Measurements from ENCODE around the gene AXDND1.

AXDND1 gene

DNA sequence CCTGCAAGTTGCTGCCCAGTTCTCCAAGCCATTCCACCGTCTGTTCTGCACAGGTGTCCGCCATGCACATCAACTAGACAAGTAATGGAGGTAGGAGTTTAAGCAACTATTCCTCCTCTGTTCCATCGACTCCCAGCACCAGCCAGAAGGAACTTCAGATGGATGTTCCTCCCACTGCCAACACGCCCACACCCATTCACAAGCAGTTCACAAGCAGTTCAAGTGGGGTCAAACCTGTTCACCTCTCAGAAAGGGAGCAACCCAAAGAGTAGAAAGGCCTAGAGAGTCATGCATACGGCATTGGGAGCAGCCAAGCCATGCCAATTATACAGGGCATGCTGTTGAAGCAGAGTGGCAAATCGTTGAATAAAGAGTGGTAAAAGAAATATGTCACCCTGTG, 221.6 kb downstream of the AXDND1 start:
- no peak for DNase-seq

DNA sequence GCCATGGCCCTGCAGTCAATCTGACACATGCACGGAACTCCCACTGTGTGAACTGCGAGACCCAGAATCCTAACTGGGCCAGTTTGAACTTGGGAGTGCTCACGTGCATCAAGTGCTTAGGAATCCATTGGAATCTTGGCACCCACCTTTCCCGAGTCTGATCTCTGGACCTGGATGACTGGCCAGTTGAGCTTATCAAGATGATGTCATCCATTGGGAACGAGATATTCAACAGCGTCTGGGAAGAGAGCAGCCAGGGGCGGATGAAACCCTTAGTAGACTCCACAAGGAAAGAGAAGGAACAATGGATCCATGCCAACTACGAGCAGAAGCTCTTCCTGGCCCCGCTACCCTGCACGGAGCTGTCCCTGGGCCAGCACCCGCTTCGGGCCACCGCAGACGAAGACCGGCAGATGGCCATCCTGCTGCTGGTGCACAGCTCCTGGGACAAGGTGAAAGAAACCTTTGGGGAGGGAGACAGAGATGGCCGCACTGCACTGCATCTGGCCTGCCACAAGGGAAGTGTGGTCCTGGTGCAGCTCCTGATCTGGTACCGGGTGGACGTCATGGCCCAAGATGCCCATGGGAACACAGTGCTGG, 222.8 kb downstream of the AXDND1 start:
- no peak for DNase-seq

DNA sequence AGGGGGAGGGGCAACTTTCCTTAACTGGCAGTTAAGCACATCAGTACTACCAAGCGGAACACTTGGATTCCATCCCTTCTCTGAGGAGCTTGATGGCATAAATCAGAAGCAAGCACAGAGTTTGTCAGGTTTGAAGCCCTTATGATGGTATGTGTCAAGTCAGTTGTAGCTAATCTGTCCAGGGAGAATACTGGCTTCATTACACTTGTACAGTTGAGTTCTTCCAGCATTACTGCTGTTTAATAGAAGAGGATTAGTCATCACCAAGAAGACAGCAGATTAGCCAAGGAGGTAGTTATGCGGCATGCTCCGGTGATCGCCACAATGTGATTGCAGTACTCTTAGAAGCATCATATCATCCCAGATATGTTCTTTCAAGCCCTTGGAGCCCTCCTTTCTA, 223.7 kb downstream of the AXDND1 start:
- no peak for DNase-seq

DNA sequence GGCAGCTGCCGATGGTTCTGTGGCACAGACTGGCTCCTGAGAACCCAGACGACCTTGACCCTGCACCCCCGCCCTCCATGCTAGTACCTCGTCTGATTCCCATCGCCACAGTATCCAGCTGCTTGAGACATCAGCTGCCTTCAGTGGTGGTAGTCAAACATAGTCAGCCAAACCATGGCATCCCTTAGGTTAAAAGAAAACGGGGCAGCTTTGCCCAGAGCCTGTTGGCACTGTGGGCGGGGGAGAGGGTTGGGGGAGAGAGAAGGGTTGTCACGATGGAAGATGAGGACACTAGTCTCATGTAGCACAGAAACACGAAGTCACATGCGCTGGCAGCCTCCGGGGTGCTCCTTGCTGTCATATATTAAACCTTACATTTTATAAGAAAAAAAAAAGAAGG, 224.9 kb downstream of the AXDND1 start:
- no peak for DNase-seq

DNA sequence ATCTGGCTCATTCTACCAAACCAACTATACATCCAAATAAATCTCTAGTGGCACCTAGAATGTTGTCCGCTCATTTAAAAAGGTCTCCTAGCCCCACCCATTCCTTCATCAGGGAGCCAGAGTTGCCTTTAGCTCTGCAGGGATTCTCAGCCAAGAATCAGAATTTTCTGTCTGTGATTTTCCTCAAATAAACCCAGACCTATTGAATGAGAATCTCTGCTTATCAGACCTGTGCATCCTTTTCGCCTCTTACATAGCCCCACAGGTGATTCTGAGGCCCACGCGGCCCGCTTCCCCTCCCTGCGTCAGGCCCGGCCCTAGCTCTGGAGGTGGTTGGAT, 225.5 kb downstream of the AXDND1 start:
- no peak for DNase-seq

DNA sequence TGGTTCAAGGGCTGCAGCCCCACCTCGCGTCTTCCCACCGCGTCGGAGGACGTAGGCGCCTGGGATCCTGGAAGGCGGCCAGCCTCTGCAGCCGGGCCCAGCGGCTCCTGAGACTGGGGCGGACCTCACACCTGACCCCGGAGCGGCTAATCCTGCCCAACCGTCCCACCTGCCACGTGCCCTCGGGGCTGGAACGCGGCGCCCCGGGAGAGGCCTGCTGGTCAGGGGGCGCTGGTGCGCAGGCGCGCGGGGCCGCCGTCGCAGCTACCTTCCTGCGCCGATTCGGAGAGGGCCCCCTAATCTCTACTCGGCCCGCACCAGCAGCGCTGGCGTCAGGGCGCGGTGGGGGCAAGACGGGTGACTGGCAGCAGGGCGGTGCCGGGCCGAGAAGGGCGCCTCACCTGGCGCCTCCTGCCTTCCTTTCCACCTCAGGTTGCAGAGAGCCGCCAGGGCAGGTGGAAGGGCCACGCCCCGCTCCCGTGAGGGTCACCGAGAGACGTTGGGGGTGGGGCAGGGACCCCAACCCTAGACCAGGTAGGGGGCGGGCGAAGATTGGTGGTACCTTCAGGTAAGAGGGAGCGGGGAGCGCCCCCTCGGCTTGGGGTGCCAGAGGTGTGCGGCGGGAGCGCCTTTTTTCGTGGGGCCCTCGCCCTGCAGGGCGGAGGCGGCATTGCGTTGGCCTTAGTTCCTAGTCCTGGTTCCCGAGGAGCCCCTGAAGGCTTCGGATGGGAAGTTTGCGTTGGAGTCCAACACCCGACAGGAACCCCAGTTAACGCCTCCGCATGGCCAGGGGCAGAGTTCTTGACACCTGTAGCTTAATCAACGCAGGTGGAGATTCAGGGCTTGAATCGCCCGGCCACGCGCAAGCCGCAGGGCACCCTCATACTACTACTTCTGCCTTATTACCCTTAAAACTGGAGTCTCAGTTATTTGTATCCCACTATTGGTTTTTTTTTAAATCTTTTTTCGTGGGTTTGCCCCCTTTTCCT, 226.1 kb downstream of the AXDND1 start, which contains the start of gene TDRD5:
TDRD5 (plus strand) TSS at position 241 of the 989 bp plus-strand sequence. CDS start 784 bp downstream, outside the sequence.
- DNase-seq: no peak

DNA sequence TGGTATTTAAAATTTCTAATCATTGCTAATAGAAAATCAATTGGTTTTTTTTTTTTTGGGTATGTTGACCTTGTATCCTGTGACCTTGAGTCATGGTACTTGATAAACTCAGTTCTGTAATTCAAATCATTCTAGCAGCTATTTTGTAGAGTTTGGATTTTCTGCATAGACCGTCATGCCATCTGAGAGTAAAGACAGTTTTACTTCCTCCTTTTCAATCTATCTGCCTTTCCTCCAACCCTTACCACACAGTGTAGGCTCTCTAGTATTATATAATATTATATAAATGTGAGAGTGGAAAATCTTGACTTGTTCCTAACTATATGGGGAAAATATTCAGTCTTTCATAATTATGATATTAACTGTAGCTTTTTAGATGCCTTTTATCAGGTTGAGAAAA, 232.9 kb downstream of the AXDND1 start:
- DNase-seq: no peak

DNA sequence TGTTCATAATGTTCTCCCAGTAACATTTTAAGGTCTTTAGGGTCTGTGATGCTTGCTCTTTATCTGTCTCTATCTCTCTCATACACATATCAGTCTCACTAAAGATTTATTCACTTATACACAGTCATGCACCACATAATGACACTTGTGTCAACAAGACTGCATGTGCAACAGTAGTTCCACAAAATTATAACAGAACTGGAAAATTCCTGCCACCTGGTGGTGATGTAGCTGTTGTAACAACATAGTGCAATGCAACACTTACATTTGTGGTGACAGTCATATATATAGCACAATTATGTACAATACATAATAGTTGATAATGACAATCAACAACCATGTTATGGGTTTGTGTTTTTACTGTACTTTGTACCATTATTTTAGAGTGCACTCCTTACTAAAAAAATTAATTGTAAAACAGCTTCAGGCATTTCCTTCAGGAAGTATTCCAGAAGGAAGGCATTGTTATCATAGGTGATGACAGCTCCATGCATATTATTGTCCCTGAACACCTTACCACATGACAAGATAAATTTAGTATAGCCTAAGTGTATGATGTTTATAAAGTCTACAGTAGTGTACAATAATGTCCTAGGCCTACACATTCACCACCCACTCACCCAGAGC, 234.0 kb downstream of the AXDND1 start:
- DNase-seq: no peak

DNA sequence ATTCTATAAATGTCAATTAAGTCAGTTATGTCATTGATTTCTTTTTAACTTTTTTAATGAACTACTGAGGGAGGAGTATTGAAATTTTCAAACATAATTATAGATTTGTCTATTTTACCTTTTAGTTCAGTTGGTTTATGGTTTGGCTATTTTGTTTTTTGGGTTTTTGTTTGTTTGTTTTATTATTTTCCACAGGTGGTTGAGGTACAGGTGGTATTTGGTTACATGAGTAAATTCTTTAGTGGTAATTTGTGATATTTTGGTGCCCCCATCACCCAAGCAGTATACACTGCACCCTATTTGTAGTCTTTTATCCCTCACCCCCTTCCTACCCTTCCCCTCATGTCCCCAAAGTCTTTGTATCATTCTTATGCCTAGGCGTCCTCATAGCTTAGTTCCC, 235.3 kb downstream of the AXDND1 start:
- DNase-seq: no peak
